ENCODE data around the gene OXCT1. TPM values are rescaled to one million over a fixed set of nuclear protein-coding genes. Genes with fewer than 3 reads are reported as not detected.

The OXCT1 gene
- total RNA-seq, 1 donor from 2014 or later = 27.4 TPM

DNA sequence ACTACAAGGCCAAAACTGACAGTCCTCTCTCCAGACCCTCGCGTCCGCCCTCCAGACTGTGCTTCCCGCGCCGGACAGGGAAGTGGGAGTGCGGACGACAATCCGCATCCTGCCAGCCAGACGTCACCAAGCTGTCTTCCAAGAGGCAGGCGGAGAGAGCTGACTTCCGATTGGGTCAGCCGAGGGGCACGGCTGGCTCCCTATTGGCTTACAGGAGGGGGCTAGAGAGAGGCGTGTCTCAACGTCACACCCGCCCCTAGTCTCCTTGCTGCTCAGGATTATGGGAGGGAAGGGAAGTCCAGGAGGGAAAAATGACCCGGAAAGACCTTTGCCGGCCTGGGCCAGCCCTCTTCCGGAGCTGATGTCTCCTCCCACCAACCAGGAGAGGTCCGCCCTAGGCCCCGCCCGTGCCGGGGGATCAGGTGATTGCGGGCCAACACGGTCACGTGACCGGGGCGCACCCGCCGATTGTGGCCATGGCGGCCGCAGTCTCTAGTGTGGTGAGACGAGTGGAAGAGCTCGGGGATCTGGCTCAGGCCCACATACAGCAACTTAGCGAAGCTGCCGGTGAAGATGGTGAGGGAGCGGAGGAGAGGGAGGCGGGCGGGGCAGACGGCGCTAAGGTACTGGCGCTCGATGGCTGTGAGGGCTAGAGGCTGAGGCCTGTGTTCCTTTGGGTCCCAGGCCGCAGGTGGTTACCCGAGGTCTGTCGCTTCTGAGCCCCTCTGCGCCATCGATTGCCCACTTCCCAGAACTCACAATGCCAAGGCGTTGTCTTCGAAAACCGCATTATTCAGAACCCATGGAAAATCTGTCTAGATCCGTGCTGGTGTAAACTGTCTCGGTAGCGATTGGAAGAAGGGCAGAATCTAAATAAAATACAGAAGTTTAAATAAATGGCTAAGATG is 33.9 kb upstream of the OXCT1 start, which contains the start of gene RIMOC1:
Gene RIMOC1, plus strand, starts transcription at position 453 of the 908 bp plus-strand sequence. Its CDS starts 24 bp downstream, at position 477.
- peaks cover 36% of the 10 kb centered on the region for H3K36me3 Mint-ChIP-seq (ENCODE audit: low read depth)
- TF ChIP-seq, protein P1, sequence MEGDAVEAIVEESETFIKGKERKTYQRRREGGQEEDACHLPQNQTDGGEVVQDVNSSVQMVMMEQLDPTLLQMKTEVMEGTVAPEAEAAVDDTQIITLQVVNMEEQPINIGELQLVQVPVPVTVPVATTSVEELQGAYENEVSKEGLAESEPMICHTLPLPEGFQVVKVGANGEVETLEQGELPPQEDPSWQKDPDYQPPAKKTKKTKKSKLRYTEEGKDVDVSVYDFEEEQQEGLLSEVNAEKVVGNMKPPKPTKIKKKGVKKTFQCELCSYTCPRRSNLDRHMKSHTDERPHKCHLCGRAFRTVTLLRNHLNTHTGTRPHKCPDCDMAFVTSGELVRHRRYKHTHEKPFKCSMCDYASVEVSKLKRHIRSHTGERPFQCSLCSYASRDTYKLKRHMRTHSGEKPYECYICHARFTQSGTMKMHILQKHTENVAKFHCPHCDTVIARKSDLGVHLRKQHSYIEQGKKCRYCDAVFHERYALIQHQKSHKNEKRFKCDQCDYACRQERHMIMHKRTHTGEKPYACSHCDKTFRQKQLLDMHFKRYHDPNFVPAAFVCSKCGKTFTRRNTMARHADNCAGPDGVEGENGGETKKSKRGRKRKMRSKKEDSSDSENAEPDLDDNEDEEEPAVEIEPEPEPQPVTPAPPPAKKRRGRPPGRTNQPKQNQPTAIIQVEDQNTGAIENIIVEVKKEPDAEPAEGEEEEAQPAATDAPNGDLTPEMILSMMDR (IDR thresholded peaks at IDR 0.05) = no peak
- intact Hi-C loops (cut with micrococcal nuclease) = loop anchor here (1.0 to 10.0 kb wide), 12 partner anchors 21 to 1699 kb away; partner anchors contain the start of genes C5orf34, FBXO4, HMGCS1 and NNT

DNA sequence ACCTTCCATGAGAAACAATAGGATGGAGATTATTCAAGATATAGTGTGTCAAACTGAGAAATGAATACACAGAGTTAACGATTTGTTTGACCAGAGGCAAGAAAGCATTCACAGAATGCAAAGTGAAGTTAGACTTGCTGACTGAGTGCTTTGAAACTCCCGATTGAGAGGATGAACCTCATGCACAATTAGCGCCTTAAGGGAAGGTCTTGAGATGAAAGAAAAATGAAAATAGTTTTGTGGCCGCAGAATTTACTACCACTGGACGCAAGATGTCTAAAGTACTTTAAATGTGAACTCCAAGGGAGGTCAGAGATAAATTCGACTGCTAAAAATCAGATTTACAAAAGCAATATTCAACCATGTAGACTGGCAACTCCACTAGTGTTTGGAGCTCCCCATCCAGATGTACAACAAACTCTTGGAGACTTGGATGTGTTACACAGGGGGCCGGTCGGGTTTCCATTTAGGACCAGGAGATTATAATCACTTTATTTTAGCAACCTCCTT is 33.2 kb upstream of the OXCT1 start:
- Mint-ChIP-seq H3K27ac (peak overlapping the region; percentile 99), H3K27me3 (peaks cover 4% of the 10 kb centered on the region), H3K36me3 (ENCODE audit: low read depth) (peaks cover 29% of the 10 kb centered on the region), H3K4me1 (peaks cover 34% of the 10 kb centered on the region), H3K9me3 (no peaks in the 10 kb centered on the region), H3K4me3 (peak overlapping the region; percentile 99)
- no peak for DNase-seq
- intact Hi-C loops (cut with micrococcal nuclease) = loop anchor here (10.0 kb wide), 1 partner anchor 1161 kb away; no protein-coding TSS in a partner anchor
- TF ChIP-seq, protein P1 (IDR thresholded peaks at IDR 0.05) = no peak
- no peak for ATAC-seq (ENCODE audit: low read depth)
- CTCF ChIA-PET = interaction anchor here (1.5 kb wide), 1 partner anchor 22 kb away, joined by 7 read pairs; the partner anchor contains the start of gene FBXO4
- POLR2A ChIA-PET = interaction anchor here (0.6 to 2.6 kb wide), 21 partner anchors 10 to 1700 kb away, joined by 3 to 74 read pairs (median 5); partner anchors contain the start of genes FBXO4, HMGCS1, NNT and OXCT1

More for the DNA sequence above, 33.9 kb upstream of the OXCT1 start, which contains the start of gene RIMOC1:
- Mint-ChIP-seq H3K4me1 (peaks cover 34% of the 10 kb centered on the region), H3K9me3 (no peaks in the 10 kb centered on the region), H3K27me3 (peaks cover 4% of the 10 kb centered on the region), H3K4me3 (peak within 1 kb of the TSS; percentile 99), H3K27ac (peak within 1 kb of the TSS; percentile 99)
- CTCF ChIA-PET = interaction anchor here (0.5 to 2.3 kb wide), 5 partner anchors 21 to 1138 kb away, joined by 3 to 7 read pairs (median 3); partner anchors contain the start of gene FBXO4
- POLR2A ChIA-PET = interaction anchor here (0.6 to 2.6 kb wide), 22 partner anchors 9 to 1699 kb away, joined by 3 to 74 read pairs (median 5); partner anchors contain the start of genes FBXO4, HMGCS1, NNT and OXCT1
- peak; percentile 97 for DNase-seq
- ATAC-seq (ENCODE audit: low read depth) = peak; percentile 92

DNA sequence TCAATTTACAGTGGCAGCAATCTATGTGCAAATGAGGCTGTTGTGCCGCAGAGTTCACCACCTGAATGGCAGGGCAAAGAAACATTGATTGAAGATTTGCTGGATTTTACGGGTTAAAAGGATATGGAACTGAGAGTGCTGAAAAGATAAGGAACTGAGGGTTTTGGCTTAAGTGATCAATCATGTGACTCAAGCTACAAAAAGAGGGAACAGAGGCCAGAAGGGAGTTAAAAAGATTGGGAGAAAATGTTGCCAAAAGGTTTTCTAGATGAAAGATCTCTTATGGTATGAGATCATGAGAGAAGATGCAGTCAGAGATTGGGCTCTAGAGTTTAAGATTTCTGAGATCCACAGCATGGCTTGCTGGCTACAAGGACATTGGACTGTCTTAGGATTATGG is 26.0 kb upstream of the OXCT1 start:
- Mint-ChIP-seq H3K27me3 (peaks cover 32% of the 10 kb centered on the region), H3K36me3 (ENCODE audit: low read depth) (no peaks in the 10 kb centered on the region), H3K4me3 (no peak overlapping the region), H3K4me1 (no peaks in the 10 kb centered on the region), H3K27ac (no peak overlapping the region), H3K9me3 (no peaks in the 10 kb centered on the region)
- TF ChIP-seq, protein P1 (IDR thresholded peaks at IDR 0.05) = no peak
- intact Hi-C loops (cut with micrococcal nuclease) = no loop called here
- ATAC-seq (ENCODE audit: low read depth) = no peak
- CTCF ChIA-PET = no interaction called here
- POLR2A ChIA-PET = no interaction called here
- DNase-seq = no peak

DNA sequence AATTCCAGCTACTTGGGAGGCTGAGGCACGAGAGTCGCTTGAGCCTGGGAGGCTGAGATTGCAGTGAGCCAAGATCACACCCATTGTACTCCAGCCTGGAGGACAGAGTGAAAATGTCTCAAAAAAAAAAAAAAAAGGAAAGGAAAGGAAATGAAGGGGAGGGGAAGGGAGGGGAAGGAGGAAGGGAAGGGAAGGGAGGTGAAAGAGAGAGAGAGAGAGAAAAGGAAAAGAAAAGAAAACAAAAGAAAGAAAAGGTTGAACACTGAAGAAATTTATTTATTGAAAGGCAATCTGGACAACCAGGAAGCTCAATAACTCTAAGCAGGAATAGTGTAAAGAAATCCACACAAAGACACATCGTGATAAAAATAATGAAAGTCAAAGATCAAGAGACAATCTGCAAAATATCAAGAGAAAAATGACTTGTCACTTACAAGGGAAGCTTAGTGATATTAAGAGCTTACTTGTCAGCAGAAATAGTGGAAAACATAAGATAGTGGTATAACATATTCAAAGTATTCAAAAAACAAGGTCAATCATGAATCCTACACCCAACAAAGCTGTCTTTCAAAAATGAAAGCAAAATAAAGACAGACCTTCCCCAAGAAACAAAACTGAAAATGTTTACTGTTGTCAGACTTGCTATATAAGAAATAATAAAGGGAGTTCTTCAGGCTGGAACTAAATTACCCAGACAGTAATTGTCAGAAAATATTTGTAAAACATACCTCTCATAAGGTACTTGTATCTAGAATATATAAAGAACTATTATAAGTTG is 23.0 kb upstream of the OXCT1 start:
- H3K27me3 Mint-ChIP-seq = peaks cover 44% of the 10 kb centered on the region
- H3K4me1 Mint-ChIP-seq = no peaks in the 10 kb centered on the region
- no peak overlapping the region for H3K4me3 Mint-ChIP-seq
- intact Hi-C loops (cut with micrococcal nuclease) = no loop called here
- CTCF ChIA-PET = no interaction called here
- H3K9me3 Mint-ChIP-seq = no peaks in the 10 kb centered on the region
- no peaks in the 10 kb centered on the region for H3K36me3 Mint-ChIP-seq (ENCODE audit: low read depth)
- POLR2A ChIA-PET = no interaction called here
- H3K27ac Mint-ChIP-seq = no peak overlapping the region
- ATAC-seq (ENCODE audit: low read depth) (no peak), DNase-seq (no peak)
- TF ChIP-seq, protein P1 (IDR thresholded peaks at IDR 0.05) = no peak
